GM19468 (cell line): Measurements from ENCODE around the gene ARHGAP30.
"Not testable (repeated sequence)": the region's sequence is repeated elsewhere in the genome, so short reads cannot be mapped to it uniquely, and the experiment has no call there.

Experiments
- ATAC-seq: cut with Tn5 transposase; IDR thresholded peaks from one replicate; pipeline ENCODE4 v1.9.1; 2021; ENCODE audit warnings: mild to moderate bottlenecking, moderate library complexity, moderate number of reproducible peaks; ENCODE audit not compliant: unreplicated experiment; ENCODE audit errors: extremely low read depth

ARHGAP30 gene

GRCh38 chr1:161019111-161019660 is 50.5 kb downstream of the ARHGAP30 start:
- ATAC-seq, result not testable (repeated sequence)

GRCh38 chr1:161018631-161018930 is 51.1 kb downstream of the ARHGAP30 start:
- ATAC-seq, result no peak

GRCh38 chr1:161017756-161018630 is 51.7 kb downstream of the ARHGAP30 start:
- ATAC-seq, result no peak

- ATAC-seq, result not testable (repeated sequence)
Measured at GRCh38 chr1:161017181-161017580, 52.5 kb downstream of the ARHGAP30 start.

- not testable (repeated sequence) for ATAC-seq
Measured at GRCh38 chr1:161016683-161017082, 53.0 kb downstream of the ARHGAP30 start.

GRCh38 chr1:161013488-161014230 is 56.0 kb downstream of the ARHGAP30 start:
- ATAC-seq, result peak; percentile 81

- no peak for ATAC-seq
Measured at GRCh38 chr1:161013131-161013487, 56.6 kb downstream of the ARHGAP30 start.

- no peak for ATAC-seq
Measured at GRCh38 chr1:161012420-161012819, 57.3 kb downstream of the ARHGAP30 start.

- ATAC-seq, result no peak
Measured at GRCh38 chr1:161009602-161010211, 60.0 kb downstream of the ARHGAP30 start.

GRCh38 chr1:161008869-161009510 is 60.7 kb downstream of the ARHGAP30 start:
- ATAC-seq, result no peak

GRCh38 chr1:161007369-161007768 is 62.3 kb downstream of the ARHGAP30 start:
- no peak for ATAC-seq

- ATAC-seq, result no peak
Measured at GRCh38 chr1:161006563-161006962, 63.1 kb downstream of the ARHGAP30 start.

- no peak for ATAC-seq
Measured at GRCh38 chr1:161001525-161001924, 68.2 kb downstream of the ARHGAP30 start.

GRCh38 chr1:161000736-161001480 is 68.8 kb downstream of the ARHGAP30 start:
- ATAC-seq, result no peak

- ATAC-seq, result no peak
Measured at GRCh38 chr1:160999376-160999775, 70.3 kb downstream of the ARHGAP30 start.

GRCh38 chr1:160997323-160998038 is 72.2 kb downstream of the ARHGAP30 start:
- ATAC-seq, result no peak
